Stimulated activated CD8-positive, alpha-beta memory T cell treated with anti-CD3 and anti-CD28 coated beads, Interleukin-15, amount 100 ng/mL, for 48 hours (primary cell): ENCODE measurements around the gene PPP1R13B.
"Not testable (repeated sequence)": the region's sequence is repeated elsewhere in the genome, so short reads cannot be mapped to it uniquely, and the experiment has no call there.

Experiments
- DNase-seq, 2 donors: peaks; one replicate each; pipeline ENCODE4 v3.0.0-alpha.2; 2020; ENCODE audit warnings: low read depth in 2 of 2

Gene PPP1R13B

DNA sequence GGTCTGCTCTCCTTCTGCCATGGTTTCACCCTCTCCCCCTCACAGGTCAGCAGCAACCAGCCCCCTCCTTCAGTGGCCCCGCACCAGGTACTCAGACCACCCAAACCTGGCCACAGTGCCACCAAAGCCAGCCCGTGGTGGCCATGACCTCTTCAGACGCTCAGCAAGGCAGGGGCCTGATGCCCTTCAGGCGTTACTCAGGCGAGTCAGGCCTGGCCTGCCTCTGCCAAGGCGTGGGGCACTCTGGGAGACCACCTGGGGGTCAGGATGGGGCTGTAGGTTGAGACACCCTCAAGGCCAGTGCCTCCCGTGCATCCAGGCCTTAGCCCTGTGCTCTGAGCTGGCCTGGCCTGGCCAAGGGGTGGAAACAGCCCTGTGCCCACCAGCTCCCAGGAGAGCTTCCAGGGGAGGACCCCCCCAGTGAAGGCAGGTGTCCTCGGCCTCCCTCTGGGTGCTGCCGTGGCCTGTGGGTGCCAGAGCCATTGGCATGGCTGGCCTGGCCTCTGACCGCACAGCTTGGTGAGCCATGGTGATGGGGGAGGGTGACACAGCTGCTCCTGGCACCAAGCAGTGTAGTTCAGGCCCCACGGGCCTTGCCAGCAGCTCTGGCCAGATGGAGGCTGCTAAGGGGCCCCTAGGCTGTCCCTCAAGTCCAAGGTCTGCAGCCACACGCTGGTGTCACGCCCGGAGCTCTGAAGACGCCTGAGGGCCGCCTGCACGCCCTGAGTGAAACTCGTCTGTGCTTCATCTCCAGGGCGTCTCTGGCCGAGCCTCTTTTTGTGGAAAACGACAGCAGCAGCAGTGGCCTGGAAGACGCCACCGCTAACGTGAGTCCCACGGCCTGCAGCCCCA lies 147.2 kb downstream of the PPP1R13B start:
- DNase-seq, result no peak

DNA sequence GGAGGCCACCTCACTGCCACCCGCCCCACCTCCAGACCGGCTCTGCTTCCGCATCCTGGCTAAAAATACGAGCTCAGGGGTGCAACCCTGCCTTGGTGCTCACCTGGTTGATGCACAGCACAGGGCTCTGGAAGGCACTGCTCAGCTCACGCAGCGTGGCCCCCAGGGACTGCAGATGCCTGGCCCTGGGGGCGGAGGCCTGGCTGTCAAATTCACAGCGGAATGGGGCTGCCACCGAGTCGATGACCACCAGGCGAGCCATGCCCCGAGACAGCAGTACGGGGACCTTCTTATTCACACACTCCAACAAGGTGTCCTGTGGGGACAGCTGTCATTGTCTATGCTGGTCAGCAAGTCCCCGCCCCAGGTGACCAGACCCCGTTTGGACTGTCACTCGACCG lies 148.1 kb downstream of the PPP1R13B start:
- no peak for DNase-seq

DNA sequence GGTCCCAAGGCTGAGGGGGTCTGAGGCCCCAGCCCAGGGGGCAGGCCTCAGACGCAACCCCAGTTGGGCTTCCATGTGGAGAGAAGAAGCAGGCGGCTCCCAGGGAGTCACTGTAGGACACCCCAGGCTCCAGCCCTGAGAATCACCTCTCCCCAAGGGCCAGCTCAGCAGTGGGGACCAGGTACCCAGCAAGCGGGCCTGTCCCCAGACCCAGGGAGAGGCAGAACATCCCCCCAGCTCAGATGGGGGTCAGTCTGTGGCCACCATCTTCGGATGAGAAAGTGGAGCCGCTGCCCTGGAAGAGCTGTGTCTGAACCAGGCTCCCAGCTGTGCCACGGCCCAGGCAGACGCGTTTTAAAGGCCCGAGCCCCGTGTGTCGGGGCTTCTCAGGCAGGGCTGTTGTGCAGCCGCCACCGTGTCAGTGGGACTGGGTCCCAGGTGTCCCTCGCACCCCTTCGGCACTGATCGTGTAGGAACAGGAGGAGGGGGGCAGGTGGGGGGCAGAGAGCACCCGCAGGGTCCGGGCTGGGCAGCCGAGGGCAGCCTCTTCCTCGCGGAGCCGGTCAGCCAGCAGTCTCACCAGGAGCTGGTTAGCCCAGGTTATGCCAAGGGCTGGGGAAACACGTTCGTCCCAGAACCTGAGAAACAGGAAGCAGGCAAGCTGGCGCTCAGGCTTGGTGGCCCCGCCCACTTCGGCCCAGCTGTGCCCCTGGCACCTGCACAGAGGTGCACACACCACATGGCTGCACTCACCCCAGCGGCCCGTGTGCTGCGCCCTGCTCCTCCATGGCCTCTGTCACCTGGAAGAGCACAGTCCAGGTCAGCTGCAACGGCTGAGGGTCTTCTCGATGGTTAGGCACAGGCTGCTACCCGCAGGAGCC lies 148.8 kb downstream of the PPP1R13B start:
- DNase-seq, result no peak

DNA sequence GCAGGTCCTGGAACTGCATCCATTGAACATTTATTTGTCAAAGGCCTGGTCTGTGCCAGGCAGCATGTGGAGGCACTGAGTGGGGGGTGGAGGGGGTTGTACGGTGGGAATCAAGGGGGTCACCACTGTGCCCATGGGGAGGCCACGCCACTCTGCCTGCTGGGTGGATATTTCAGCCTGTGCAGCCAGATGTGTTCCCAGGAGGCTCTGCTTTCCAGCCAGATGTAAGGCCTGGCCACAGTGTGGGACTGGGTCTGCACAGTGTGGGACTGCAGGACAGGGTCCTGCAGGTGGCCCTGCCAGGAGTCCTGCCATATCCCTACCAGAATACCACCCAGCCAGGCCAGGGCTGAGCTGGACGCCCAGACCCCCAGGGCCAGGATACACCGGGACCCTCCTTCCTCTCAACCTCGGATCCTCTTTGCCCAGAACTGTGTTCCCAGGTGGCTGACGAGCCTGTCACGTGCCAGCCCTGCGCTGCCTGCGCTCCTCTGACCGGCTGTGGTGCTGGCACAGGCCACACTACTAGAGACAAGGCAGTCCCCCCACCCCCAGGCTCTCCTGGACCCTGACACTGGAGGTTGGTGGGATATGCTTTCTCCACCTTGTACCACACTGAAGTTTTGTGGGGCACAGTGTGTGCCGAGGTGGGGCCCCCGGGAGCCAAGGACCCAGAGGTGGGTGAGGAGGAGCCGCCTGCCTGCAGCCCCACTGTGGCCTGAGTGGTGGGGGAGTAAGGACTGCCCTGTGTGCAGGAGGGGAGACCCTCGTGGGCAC lies 149.6 kb downstream of the PPP1R13B start:
- no peak for DNase-seq

DNA sequence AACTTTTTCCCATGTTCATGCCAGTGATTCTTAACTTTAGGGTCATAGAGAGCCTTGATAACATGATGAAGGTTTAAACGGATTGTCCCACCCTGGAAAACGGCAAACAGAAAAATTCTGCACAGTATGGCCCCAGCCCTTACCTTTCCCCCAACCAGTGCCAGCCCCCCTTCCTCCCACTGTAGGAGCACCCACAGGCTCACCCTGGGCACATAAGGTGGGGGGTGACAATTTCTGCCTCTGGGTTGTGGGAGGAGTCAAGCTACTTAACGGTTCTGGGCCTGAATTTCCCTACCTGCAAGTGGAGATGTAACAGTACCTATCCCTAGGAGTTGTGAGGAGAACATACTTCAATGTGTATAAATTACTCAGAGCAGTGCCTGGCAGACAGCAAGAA lies 150.2 kb downstream of the PPP1R13B start:
- no peak for DNase-seq

DNA sequence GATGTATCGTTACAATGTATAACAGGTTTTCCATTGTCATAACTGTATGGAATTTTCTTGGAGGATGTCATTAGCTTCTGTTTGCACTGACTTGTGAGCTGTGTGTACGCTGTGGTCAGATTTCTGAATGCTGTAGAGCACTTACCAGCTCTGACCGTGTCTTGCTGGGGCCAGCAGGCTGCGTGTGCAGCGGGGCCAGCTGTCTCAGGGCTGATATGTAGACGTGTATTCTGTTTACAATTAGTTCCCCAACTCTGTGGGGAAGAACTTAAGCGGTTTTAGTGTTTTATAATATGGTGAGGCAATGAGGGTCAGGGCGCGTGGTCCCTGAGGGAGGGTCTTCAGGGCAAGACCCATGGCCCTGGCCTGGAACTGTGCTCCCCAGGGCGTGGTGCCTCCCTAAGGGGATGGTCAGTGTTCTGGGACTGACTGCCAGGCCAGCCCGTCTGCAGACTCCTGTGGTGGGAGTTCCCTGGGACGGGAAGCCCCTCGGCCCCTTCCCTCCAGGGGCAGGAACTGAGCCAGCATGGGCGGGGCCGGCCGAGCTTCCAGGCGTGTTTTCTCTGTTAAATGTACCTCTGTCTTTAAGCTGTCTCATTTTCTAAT lies 150.8 kb downstream of the PPP1R13B start:
- DNase-seq, result no peak

DNA sequence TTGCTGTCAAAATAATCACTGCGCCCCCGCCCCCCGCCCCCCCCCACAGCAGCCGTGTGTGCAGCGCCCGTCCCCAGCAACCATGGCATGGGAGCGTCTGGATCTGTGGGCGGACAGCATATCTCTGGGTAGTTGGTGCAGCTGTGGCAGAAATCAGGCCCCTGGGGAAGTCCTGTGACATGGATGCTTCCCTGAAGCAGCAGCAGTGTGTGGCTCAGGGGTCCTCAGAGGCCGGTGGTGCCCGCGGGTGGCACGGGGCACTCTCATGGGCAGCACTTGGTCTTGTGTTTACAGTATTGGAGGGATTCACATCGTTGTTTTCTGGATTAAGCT lies 151.3 kb downstream of the PPP1R13B start:
- DNase-seq, result no peak

DNA sequence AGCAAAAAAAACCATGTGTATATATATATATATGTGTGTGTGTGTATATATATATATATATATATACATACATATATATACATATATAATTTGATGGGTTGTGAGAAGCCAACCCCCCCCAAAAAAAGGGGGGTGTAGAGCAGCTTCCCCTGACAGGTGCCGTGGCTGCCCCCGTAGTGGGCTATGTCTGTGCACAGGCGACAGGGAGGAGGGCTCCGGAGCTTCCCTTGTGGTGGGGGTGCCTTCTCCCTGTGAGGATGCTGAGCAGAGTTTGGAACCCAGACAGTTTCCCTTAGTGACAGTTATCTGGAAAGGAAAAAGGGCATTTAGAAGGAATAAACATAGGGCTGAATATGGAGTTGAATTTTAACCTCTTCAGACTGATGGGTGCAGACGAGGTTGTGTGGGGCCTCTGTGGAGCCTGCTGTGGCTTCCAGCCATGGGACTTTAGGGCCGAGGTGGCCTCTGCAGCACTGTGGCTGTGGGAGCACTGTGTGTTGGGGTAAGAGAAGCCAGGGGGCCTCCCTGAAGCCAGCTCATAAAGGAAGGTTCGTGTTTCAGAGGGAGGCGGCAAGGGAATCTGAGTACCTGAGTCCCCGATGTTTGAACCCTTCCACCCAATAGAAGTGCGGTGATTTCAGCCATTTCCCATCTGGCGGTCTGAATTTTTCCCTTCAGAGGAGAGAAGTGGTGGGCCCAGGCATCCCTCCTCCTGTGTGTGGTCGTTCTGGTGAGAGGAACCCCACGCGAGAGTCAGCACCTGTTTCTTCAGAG lies 151.9 kb downstream of the PPP1R13B start:
- no peak for DNase-seq

DNA sequence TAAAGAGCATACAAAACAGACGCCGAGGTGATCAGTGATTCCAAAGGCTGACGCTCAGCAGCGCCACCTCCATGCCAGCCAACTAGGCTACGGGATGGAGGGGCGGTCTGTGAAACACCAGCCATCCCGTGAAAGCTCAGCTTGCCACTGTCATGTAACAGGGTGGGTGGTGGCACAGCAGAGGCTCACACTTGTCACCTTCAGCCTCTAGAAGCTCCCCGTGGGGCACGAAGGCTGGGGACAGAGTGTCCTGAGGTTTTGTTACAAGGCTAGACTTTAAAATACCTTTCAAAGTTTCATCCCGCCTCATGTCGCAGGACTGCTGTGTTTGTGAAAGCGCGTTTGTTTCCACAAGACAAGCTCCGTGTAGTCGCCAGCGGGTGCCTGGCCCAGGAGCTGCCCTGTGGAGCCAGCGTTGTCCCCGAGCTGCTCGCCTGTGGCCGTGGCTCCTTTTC lies 152.8 kb downstream of the PPP1R13B start:
- no peak for DNase-seq

DNA sequence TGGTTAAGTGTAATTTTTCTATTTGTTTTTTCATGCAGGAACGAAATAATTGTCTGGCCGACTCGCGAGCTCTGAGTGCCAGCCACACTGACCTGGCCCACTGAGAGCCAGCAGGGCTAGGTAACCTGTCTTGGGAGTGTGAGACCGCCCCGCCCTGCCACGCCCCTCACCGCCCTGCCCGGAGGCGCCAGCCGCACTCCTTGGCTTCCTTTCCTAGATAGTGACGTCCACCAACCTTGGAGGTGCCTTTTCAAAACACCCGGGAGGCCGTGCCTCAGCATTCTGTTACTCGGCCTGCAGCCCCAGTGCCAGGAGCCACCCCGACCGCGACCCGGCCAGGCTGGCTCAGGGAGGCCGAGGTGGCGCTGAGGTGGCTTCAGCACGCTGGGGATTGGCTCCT lies 153.9 kb downstream of the PPP1R13B start:
- DNase-seq, result no peak

DNA sequence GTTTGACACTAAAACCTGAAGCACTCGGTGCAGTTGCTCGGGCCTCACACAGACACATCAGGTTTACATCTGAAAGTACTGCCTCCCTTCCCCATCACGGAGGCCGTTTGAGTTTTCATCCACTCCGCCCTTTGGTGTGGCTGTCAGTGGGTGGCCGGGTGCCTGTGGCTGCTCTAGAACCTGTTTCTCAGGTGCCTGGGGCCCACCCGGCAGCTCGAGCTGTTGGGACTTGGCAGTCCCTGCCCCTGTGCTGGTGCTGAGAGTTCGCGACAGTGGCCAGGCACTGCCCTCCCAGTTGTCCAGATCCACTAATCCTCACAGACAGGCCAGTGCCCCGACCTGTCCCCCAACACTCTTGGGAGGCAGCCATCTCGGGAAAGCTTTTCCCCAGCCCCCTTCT lies 154.5 kb downstream of the PPP1R13B start:
- no peak for DNase-seq

DNA sequence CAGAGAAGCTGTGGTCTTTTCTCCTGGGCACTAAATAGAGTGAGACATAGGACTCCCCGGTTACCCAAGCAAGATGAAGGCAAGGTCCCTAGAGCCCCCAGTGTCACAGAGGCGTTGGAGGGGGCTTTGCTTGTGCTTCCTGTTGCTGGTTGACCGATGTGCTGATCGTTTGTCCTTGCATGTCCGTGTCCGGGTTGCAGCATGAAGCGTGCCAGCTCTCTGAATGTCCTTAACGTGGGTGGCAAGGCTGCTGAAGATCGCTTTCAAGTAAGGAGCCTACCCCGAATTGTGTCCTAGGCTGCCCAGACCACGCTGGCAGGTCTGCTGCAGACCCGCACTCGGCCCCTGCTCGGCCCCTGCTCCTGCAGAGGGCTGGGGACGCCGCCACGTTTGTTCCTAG lies 155.2 kb downstream of the PPP1R13B start:
- DNase-seq, result no peak

DNA sequence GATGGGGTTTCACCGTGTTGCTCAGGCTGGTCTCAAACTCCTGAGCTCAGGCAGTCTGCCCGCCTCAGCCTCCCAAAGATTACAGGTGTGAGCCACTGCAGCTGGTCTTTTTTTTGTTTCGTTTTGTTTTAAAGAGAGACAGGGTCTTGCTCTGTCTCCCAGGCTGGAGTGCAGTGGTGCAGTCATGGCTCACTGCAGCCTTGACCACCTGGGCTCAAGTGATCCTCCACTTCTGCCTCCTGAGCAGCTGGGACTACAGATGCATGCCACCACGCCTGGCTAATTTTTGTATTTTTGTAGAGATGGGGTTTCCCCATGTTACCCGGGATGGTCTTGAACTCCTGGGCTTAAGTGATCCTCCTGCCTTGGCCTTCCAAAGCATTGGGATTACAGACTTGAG lies 155.7 kb downstream of the PPP1R13B start:
- not testable (repeated sequence) for DNase-seq

DNA sequence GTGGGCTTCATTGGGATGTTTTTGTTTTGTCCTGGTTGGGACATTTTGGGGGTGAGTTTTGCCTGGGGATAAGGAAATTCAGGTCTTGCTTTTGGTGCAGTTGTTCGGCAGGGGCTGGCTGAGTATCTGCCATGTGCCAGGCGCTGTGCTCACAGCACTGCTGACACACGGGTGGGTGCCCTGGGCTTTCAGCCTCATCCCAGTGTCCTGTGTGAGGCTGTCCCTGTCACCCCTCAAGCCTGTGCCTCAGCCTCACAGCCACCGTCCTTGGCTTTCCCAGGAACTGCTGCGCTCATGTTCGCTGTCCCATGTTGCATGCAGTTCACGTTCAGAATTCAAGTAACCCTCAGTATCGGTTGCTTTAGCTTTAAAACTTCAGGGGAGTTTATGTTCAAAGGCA lies 157.0 kb downstream of the PPP1R13B start:
- DNase-seq, result no peak

DNA sequence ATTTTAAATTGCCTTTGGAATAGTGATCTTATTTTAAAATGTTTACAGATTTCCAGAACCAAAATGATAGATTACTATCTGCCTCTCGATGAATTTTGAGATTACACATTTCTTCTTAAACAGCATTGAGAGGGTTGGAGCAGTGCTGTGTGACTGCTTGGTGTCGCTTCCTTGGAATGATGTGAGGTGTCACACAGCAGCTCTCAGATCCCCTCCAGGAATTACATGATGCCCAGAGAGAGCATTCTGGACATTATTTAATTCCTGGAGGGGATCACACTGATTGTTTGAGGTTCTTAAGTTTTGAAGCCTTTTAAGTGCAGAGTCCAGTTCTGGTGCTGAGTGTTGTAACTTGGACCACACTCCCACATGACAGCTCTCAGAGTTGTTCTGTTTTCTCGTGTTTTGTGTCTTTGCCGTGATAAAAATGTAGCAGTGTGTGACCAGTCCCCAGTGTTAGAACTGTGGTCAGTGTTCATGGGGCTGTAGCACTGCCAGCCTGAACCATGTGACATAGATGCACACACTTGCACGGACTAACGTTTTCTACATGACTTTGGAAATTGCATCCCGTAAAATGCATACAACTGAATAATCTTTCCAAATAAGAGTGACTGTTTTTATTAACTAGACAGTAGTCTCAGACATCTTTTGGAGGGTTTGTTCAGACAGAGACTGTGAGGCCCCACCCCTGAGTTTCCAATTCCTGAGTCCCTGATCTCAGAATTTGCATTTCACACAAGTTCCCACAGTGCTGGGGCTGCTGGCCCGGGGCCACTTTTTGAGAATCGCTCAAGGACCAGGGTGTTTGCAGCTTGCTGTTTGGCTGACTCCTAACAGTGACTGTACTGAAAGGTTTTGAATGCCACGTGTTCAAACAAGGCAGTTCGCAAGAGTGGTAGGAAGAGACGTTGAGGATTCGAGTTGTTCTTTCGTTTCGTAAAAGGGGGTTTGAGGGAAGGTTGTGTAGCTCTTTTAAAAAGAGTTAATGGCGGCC lies 158.2 kb downstream of the PPP1R13B start:
- DNase-seq, result no peak

DNA sequence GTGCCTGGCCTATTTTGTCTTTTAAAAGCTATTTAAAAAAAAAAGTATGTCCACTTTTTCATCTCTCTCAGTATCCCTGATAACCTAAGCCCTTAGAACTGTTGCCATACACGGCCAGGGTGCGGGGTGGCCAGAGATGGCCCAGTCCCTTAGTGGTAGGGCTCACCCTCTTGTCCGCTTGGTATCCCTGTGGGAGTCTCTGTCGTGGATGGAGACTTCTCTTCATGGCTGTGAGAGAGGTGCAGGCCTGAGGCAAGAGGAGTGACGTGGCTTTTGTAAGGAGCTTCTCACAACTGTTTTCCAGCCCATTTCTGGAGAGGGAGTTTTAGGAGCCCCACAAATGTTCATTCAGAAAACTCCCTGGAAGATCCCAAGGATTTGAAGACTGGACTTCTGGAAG lies 158.9 kb downstream of the PPP1R13B start:
- no peak for DNase-seq

DNA sequence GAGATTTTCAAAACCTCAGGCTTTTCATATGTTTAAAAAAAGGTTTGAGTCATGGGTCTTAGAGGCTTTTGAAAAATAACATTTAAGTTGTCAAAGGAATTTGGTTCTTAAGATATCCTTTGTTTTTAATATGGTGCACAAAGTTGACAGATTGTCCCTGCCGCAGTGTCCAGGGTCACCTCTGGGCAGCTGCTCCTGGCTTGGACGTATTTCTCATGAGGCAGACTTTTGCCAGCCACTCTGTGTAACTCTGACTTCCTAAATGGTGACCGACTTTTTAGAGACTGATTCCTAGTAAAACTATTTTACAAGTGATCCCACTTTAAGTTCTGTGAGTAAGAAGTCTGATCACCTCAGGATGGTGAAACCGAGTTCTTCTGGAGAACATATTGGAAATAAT lies 159.7 kb downstream of the PPP1R13B start:
- no peak for DNase-seq

DNA sequence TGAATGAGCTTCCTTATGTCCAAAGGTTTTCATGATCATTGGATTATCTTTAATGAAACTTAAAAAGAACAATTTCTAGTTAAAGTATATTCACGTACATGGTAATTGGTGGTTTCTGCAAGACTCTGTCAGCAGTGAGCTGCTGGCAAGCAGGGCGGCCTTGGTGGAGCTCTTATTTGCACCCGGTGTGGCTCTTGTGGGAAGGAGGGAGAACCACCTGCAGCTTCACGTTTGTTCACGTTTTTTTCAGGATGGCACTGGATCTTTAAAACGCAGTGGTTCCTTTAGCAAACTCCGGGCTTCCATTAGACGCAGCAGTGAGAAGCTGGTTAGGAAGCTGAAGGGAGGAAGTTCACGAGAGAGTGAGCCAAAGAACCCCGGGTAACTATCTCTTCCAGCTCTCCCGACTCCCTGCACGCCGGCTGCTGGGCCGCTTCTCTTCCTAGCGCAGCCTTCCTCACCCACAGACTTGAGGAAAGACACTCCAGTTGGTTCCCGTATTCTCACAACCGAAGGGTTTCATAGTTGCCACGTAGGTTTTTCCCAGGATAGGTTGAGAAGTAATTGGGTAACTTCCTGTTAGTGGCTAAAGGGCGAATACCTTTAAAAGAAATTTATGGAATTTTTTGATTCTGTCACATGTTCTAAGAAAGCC lies 160.4 kb downstream of the PPP1R13B start:
- DNase-seq, result no peak
